NCI-H2227 (cell line): ENCODE measurements around the gene TBXAS1.

Experiments
- DNase-seq: peaks from one replicate; lab custom pipeline; 2025; ENCODE audit not compliant: unreplicated experiment; lab: John Stamatoyannopoulos, UW

Gene TBXAS1

GRCh38 chr7:139974179-139974811 is 145.2 kb downstream of the TBXAS1 start:
- no peak for DNase-seq

GRCh38 chr7:139976055-139976837 is 147.2 kb downstream of the TBXAS1 start:
- DNase-seq = no peak

GRCh38 chr7:139976838-139977656 is 148.0 kb downstream of the TBXAS1 start:
- DNase-seq = no peak

GRCh38 chr7:139981511-139981895 is 152.4 kb downstream of the TBXAS1 start:
- DNase-seq = no peak

GRCh38 chr7:139982927-139983920 is 154.2 kb downstream of the TBXAS1 start:
- DNase-seq = no peak

GRCh38 chr7:139984642-139985539 is 155.8 kb downstream of the TBXAS1 start:
- DNase-seq = no peak

GRCh38 chr7:139985811-139986210 is 156.7 kb downstream of the TBXAS1 start:
- no peak for DNase-seq

GRCh38 chr7:139987691-139988516 is 158.8 kb downstream of the TBXAS1 start:
- DNase-seq = no peak

- DNase-seq = no peak
These were observed 160.5 kb downstream of the TBXAS1 start for GRCh38 chr7:139989366-139990141.

- no peak for DNase-seq
These were observed 161.1 kb downstream of the TBXAS1 start for GRCh38 chr7:139990142-139990535.

- DNase-seq = no peak
These were observed 161.7 kb downstream of the TBXAS1 start for GRCh38 chr7:139990571-139991268.

- no peak for DNase-seq
These were observed 162.2 kb downstream of the TBXAS1 start for GRCh38 chr7:139991269-139991666.

GRCh38 chr7:139991911-139992310 is 162.8 kb downstream of the TBXAS1 start:
- DNase-seq = no peak

- peak; percentile 50 for DNase-seq
These were observed 163.4 kb downstream of the TBXAS1 start for GRCh38 chr7:139992353-139993044.

GRCh38 chr7:139993169-139993568 is 164.1 kb downstream of the TBXAS1 start:
- no peak for DNase-seq

GRCh38 chr7:139993592-139993991 is 164.5 kb downstream of the TBXAS1 start:
- DNase-seq = no peak

- DNase-seq = no peak
These were observed 165.3 kb downstream of the TBXAS1 start for GRCh38 chr7:139994356-139994755.
